Ramos (cell line): Measurements from ENCODE around the gene MPHOSPH9.

ENCODE experiments used
- in situ Hi-C: fragments of 300-500 bp; cut with MboI; formaldehyde crosslinking; loops from one replicate; pipeline ENCODE4 v1.14.3; 2022; ENCODE audit warnings: low sequenced_read_pairs; ENCODE audit not compliant: unreplicated experiment

MPHOSPH9 gene

DNA sequence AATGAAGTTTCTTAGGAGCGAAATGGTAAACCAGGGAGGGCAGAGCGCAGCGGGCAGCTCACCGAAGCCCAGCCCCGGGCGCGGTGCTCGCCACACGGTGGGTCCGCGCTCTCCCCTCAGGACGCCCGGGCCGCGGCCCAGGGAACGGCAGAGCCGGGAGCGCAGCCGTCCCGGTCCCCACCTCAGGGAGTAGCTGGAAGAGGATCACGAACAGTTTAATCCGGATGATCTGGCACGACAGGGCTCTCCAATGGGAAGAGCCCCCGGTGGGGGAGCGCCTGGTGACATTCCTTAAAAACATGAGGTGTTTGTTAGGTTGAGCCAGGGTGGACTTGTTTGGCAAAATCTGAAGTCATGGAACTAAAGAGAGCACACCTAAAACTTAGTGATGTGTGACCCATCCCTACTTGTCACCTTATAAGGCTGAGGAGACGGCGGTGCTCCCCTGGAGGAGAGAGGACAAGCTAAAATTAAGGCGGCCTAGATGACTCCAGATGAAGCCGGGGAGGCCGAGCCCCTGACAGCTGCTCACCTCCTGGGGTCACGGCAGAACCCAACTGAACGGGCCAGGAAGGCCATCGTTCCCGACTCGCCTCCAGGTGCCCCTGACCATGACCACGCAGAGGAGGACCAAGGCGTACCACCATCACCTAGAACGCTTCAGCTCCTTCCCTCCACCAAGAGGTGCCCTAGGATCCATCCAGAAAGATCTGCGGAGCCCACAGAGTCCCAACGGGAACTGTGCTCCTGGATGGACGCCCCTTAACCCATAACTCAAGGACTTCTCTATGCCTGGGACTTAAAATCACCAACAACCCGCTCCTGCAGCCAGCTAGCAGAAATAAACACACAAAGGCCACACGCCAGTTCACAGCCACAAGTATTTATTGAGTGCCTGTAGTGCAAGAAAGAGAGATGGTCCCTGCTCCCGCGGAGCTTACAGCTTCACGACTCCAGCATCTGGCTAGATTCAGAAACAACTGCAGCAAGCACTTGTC lies 81.2 kb downstream of the MPHOSPH9 start:
- in situ Hi-C loops = no loop called here

DNA sequence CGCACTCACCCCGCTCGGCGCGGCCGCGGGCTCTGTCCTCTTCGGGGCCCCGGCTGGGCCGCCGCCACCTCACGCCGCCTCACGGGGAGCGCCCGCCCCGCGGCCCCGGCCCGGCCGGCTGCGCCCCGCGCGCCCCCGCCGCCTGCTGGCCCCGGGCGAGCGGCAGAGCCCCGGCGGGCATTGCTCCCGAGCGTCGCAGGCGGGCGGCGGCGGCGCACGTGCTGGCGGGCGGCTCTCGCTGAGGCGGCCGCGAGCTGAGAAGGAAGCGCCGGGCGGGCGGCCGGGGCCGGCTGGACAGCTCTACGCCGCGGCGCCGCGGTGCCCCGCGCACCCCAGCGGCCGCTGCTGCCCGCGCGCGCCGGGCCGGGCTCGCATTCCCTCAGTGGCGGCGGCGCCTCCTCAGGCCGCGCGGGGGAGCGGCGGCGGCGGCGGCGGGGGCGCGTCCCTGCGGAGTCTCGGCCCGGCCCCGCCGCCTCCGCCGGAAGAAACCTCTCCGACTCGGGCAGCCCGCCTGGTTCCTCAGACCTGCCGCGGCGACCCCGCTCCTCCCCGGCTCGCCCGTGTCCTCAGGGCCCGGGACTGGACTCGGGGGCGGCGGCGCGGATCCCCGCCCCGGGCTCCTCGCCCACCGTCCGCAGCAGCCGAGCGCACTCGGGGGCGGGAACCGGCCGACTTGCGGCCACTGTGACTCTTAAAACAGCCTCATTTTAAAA lies 82.0 kb downstream of the MPHOSPH9 start, which contains the start of gene PITPNM2:
Gene PITPNM2, minus strand, starts transcription at position 347 of the 713 bp plus-strand sequence. CDS start 116,500 bp downstream, outside the sequence.
- in situ Hi-C loops = no loop called here

DNA sequence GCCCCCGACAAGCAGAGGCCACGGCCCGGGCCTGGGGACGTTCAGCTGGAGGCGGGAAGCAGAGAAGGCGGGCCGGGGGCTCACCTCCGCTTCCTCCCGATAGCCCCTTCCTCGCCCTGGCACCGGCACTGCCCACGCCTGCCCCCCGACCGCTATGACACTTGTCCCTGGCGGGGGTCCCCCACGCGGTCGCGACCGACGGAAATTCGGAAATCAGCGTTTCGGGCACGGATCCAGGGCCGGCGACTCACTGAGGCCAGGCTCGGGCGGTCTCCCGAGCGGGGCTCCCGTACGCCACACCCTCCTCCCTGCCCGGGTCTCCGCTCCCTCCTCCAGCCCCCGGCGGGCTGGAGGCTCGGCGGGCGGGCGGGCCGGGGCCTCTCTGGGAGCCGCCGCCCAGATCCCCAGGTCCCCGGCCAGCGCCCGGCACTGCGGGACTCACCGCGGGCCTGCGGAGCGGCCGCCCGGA lies 82.6 kb downstream of the MPHOSPH9 start:
- in situ Hi-C loops = no loop called here

DNA sequence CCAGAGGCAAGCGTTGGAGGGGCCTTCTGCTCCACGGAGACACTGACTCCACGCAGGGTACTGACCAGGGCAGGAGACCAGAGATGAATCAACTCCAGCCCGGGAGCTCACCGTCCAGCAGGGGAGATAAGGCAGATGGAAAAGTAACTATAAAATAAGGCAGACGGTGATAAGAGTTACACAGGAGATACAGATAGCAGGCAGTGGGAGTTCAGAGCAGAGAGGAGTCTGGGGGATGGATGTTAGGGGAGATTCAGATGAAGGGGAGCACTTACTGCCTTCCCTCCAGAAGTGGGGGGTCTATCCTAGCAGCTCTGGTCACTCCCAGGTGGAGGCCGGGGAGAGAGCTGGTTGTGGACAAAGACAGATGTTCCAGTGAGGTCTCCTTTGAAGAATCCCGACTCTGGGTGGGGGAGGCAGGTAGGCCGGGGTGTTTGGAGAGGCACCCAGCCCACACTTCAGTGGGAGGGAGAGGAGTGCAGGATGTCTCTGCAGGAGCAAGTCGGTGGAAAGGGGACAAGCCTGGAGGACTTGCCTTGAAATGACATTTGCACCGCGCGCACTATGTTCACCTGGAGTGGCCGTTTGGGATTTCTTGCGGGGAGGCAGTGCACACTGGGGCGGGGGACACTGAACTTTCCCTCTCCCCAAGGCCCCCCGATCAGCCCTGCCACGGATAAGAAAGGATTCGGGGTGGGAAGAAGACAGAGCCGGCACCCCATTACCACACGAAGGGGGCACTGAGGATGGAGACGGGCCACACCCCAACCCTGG lies 83.3 kb downstream of the MPHOSPH9 start:
- in situ Hi-C loops = loop anchor here (25.0 kb wide), 1 partner anchor 1137 kb away; the partner anchor contains the start of gene BCL7A

DNA sequence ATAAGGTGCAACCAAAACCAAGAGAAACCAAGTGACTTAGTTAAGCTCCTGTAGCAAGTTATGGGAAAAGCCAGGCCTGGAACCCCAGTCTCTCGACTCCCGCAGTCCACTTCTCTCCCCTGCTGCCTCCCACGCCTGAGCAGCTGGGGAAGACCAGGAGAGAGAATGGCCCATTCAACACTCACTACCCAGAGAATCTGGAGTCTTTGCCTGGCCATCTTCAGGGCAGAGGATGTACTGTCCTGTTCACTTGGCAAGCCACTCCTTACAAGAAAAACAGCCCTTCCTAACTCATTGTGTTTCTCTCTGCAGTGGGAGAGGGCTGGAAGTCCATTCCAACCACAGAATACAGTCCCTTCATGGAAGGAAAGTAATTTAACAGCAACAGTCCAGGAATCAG lies 83.9 kb downstream of the MPHOSPH9 start:
- in situ Hi-C loops = loop anchor here (25.0 kb wide), 1 partner anchor 1137 kb away; the partner anchor contains the start of gene BCL7A

DNA sequence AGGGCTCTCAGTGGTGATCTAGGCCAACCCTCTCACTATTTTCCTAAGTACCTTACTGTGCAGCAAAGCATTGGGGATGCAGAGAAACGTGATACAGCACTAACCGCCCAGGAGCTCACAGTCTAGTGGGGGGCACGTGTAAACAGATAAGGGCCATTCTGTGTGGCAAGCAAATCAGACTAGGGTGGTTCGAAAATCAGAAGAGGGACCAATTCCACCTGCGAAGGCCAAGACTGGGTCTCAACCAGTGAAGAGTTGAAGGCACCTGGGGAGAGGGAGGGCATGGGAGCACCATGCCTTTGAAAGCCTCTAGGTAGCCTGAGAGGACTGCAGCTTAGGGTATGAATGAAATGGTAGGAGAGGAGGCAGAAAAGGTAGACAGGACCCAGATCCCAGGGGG lies 84.3 kb downstream of the MPHOSPH9 start:
- in situ Hi-C loops = loop anchor here (25.0 kb wide), 1 partner anchor 1136 kb away; the partner anchor contains the start of gene BCL7A

DNA sequence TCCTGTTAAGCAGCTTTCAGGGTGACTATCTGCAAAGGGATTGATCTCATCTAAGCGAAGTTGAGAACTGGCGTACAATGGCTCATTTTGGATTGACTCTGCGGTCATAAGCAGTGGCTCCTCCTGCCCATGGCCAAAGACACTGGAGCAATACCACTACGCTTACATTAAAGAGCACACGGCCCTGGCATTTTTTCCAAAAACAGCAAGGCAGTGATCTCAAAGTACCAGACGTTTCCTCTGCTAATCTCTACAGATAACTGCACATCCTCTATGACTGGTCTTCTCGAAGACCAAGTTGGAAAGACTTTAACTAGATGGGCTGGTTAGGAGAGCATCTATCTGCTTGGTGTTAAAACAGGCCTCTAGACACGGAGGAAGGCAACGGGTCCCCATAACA lies 84.7 kb downstream of the MPHOSPH9 start:
- in situ Hi-C loops = loop anchor here (25.0 kb wide), 1 partner anchor 1136 kb away; the partner anchor contains the start of gene BCL7A

DNA sequence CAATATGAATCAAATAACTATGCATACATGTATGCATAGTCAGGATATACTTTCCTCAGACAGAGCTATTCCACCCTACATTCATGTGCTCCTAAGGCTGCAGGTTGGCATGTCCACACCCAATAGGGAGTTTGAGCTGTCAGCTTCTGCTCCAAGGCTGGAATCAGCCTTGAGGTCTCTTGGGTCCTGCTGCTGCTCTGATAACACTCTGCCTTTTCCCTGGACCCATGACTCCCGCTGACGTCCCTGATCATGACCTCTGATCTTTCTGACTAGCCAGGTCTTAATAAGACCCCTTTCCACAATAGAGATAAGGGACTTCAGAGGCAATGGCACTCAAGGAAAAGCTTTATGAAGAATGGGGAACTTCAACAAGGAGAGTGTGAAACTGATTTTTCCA lies 87.7 kb downstream of the MPHOSPH9 start:
- in situ Hi-C loops = loop anchor here (25.0 kb wide), 1 partner anchor 1133 kb away; the partner anchor contains the start of gene BCL7A

DNA sequence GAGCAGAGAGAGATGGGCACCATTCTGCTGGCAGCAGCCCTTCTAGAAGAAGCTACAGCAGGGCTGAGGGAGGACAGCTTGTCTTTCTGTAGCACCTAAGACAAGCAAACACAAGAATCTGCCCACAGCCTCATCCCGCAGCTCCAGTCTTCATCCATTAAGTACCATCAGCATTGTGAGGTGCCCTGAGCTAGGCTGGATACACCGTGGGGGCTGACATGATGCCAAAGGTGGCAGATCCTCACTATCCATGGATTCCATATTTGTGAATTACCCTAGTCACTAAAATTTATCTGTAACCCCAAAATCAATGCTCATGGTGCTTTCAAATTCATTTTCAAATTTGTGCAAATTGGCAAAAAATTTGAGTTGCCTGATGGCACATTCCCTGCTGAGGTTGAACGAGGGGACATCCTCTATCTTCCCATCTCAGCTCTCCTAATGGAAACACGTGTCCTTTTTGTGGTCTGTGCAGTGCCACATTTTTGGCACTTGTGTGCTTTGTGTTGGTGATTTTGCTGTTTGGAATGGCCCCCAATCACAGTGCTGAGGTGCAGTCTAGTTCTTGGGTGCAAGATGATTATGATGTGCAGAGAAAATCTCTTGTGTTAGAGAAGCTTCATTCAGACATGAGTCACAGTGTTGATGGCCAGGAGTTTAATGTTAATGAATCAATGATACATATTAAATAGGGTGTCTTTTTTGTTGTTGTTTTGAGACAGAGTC lies 89.0 kb downstream of the MPHOSPH9 start:
- in situ Hi-C loops = loop anchor here (25.0 kb wide), 1 partner anchor 1132 kb away; the partner anchor contains the start of gene BCL7A

DNA sequence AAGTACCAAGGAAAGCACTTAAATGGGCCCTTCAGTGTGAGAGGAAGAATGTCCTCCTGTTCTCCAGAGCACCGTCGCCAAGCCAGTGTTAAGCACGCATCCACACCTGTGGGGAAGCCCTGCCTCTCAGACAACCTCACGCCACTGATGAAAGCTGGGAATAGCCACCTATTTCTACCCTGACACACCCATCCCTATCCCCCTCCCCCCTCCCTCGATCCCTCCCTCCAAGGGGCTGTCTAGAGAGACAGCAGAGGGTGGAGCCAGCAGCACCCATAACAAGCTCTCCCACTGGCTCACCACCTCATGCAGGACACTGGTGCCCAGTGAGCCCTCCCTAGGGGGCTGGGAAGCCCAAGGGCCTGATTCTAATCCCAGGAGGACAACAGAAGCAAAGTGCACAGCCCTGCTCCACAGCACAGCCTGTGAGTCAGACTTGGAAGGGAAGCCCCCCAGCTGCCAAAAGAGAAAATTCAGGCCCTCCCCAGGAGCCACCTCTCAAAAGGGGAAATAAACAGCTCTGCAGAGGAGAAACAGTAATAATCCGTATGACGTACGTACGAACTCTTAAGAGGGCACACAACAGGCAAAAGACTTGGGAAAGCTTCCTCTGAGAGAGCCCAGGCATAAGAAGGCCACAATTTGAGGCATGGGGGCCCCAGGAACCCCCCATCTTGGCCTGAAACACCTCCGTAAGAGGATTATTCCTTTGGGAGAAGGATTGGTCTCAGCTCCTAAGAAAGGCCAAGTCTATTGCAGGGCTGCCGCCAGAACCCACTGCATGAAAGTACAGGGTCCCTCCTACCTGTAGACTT lies 89.8 kb downstream of the MPHOSPH9 start:
- in situ Hi-C loops = loop anchor here (25.0 kb wide), 1 partner anchor 1131 kb away; the partner anchor contains the start of gene BCL7A

DNA sequence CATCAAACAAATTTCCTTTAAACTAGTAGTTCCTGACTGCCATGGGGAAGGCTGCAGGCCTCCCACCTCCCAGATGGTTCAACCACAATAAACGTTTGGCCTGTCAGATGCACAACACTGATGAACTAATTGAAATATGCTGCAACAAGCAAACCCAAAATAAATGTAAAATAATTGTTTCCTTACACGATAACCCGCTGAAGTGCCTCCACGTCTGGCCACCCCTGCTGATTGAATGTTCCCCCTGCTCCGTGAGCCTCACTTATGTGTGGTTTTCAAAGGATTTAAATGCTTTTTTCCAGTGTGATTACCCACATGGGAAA lies 90.5 kb downstream of the MPHOSPH9 start:
- in situ Hi-C loops = loop anchor here (25.0 kb wide), 1 partner anchor 1130 kb away; the partner anchor contains the start of gene BCL7A

DNA sequence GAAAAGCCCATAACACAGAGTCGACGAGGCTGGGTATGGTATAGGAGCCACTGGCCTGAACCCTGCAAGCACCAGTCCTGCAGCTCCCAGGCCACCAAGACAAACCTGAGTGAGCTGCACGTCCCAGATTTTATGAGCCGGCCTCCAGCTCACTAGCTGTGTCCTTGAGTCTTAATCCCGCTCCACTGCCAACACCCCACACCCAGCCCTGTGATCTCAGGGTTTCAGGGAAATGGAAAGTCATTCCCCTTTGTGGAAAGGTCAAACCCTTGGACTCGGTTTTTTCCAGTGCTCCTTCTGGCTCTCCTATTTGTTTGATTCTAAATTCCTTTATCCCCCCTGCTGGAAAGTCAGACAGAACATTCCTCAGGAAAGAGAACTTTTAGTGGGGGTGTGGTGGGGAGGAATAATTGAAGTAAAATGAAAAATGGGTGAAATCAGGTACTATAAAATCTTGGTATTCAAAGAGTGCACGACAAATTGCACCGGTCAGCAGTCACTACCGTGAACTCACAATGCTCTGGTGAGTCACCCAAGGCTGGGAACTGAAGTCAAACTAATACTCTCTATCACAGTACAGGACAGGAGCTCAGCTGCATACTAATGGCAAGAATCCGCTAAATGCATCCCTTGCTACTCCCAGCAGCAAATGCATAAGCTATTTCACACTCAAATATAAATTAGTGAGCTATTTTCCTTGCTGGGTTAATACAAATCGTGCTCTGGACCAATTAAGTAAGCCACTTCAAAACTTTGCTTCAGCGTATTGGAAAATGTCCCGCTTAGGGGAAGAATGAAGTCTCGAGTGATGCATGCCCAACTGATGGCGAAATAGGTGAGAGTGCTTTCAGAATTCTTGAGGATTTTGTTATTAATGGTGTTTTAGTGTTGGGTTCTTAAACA lies 91.1 kb downstream of the MPHOSPH9 start:
- in situ Hi-C loops = loop anchor here (25.0 kb wide), 1 partner anchor 1130 kb away; the partner anchor contains the start of gene BCL7A

DNA sequence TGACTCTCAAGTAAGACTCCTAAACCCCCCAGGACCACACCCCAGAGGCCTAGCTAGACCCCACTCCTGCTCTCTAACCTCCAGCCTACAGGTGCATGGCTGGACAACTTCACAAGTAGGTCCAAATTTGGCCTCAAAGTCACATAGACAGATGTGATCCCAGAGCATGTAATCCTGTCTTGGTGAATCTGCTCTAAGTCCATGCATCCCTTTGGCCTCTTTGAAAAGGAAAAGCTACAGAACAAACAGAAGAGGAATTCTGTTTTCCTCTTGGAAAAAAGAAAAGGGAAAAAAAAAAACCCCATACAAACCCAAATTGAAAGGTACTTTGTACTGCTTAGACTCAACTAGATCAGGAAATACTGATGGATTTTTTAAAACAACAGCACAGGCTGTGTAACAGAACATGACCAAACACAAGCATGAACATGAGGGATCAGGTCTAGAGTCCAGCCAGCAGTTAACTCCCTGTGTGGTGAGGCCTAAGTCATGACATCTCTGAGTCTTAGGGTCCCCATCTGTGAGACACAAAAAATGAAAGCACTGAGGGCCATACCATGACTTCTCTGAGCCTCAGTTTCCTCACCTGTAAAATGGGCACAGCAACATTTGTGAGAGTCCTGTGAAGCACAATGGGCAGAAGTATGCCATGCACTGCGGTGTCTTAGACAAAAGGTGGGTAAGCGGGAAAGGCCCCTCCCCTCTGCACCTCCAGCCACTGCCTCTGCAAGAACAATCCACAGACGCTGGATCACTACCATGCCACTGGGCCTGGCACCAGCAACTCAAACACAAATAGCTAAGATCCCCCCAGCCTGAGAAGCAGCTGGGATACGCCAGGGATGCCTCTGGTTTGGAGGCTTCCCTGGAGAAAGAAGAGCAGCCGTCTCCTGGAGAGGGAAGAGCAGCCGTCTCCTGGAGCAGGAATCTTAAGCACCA lies 92.0 kb downstream of the MPHOSPH9 start:
- in situ Hi-C loops = loop anchor here (25.0 kb wide), 1 partner anchor 1129 kb away; the partner anchor contains the start of gene BCL7A

DNA sequence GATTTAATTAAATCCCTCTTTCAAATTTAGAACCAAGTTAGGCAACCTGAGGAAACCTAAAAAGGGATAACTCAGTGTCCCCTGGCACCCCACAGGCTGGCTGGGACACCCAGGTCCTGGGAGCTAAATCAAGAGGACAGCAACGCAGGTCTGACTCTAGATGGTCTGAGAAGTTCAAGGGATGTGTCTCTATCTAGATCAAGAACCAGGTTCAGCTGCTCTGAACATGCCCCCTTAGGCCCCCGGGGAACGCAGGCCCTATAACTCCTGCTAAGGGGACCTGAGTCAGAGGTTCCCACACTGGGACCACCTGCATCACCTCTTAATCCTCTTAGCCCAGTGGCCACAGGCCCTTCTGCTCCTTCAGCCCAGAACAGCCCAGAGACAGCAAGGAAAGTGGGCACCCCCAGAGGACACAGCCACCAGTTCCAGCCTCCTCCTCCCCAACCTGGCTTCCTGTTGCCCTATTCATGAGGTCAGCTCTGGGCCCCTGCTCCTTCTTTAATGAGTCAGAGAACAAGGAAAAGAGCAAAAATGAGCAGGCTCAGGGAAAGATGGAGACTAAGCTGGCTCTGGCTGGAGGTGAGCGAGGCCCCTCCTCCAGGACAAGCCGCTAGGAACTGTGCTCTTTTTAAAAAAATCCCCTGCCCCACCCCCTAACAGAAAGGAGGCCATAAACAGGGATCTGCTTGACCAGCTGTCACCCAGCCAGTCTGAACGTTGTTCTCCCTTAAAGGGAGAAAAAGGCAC lies 92.8 kb downstream of the MPHOSPH9 start:
- in situ Hi-C loops = loop anchor here (25.0 kb wide), 1 partner anchor 1128 kb away; the partner anchor contains the start of gene BCL7A

DNA sequence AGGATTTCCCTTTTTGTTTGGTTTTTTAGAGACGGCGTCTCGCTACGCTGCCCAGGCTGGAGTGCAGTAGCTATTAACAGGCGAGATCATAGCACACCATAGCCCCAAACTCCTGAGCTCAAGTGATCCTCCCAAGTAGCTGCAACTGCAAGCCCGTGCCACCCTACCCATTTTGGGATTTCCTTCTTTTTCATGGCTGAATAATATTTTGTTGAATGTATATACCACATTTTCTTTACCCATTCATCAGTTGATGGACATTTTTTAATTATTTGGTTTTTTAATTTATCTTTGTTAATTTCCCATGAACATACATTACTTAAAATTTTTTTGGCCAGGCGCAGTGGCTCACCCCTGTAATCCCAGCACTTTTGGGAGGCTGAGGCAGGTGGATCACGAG lies 97.3 kb downstream of the MPHOSPH9 start:
- in situ Hi-C loops = loop anchor here (25.0 kb wide), 1 partner anchor 1123 kb away; the partner anchor contains the start of gene BCL7A
